ENCODE measurements around the gene HCAR3.

HCAR3 gene

DNA sequence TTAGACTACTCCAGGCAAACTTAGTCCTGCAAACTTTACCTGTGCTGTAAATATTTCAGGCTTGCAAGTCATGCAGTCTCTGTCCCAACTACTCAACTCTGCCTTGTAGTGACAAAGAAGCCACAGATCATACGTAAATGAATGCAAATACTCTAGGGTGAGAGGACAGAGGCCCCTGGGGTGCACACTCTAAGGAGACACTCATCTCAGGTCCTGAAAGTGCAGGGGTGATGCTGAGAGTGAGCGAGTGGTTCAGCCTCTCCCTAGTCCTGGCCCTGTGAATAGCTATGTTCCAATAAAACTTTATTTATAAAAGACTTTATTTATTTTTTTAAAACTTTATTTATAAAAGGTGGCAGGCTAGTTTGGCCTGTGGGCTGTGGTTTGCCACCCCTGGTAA lies 48.3 kb downstream of the HCAR3 start:
- DNase-seq (ENCODE audit: low spot score) = no peak

DNA sequence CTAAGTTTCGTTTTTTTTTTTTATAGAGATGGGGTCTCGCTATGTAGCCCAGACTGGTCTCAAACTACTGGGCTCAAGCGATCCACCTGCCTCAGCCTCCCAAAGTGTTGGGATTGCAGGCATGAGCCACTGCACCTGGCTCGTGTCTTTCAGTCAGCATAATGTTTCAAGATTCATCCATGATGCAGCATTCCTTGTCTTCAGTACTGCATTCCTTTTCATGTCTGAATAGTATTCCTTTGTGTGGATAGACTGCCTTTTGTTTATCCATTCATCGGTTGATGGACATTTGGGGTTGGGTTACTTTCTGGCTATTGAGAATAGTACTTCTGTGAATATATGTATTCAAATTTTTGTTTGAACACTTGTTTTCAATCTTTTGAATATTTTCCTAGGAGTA lies 50.9 kb downstream of the HCAR3 start:
- DNase-seq (ENCODE audit: low spot score) = no peak

DNA sequence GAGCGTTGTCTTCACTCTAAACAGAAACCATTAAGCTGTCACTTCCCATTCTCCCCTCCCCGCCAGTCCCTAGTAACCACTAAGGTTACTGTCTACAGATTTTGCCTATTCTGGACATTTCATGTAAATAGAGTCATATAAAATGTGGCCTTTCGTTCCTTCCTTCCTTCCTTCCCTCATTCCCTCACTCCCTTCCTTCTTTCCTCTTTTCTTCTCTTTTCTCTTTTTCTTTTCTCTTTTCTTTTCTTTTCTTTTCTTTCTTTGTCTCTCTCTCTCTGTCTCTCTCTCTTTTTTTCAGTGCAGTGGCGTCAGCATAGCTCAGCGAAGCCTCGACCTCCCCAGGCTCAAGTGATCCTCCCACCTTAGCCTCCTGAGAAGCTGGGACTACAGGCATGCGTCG lies 51.3 kb downstream of the HCAR3 start:
- DNase-seq (ENCODE audit: low spot score) = no peak
